HEK293 (cell line): ENCODE results near the gene DPH7.

ENCODE experiments used
- FEZF1 ChIP-seq: fragments of 450-650 bp; formaldehyde crosslinking; IDR thresholded peaks from 2 replicates; pipeline ENCODE4 v1.5.1; 2016; ENCODE audit warnings: missing biosample characterization, missing genetic modification characterization
- KLF10 ChIP-seq: fragments of 450-650 bp; IDR thresholded peaks from 2 replicates; pipeline ENCODE4 v1.5.1; 2018; ENCODE audit warnings: missing biosample characterization, mild to moderate bottlenecking, missing genetic modification characterization
- KLF16 ChIP-seq: fragments of 450-650 bp; formaldehyde crosslinking; IDR thresholded peaks from 2 replicates; pipeline ENCODE4 v1.5.1; 2017; ENCODE audit warnings: missing biosample characterization, missing genetic modification characterization
- PRDM6 ChIP-seq: fragments of 450-650 bp; formaldehyde crosslinking; IDR thresholded peaks from 2 replicates; pipeline ENCODE4 v1.5.1; 2017; ENCODE audit warnings: missing biosample characterization, missing genetic modification characterization
- SP2 ChIP-seq: fragments of 450-650 bp; formaldehyde crosslinking; IDR thresholded peaks from 2 replicates; pipeline ENCODE4 v1.5.1; 2016; ENCODE audit warnings: missing biosample characterization, missing genetic modification characterization
- TCF7L2 ChIP-seq: IDR thresholded peaks from 2 replicates; pipeline ENCODE4 v1.6.1; 2011; ENCODE audit warnings: low read depth, mild to moderate bottlenecking, inconsistent platforms, low read length, moderate library complexity, borderline replicate concordance
- TRIM28 ChIP-seq: IDR thresholded peaks from 2 replicates; pipeline ENCODE4 v1.6.1; 2011; ENCODE audit warnings: low read length, control low read depth, borderline replicate concordance
- ZBTB17 ChIP-seq: fragments of 450-650 bp; formaldehyde crosslinking; IDR thresholded peaks from 2 replicates; pipeline ENCODE4 v1.5.1; 2016; ENCODE audit warnings: missing biosample characterization, missing genetic modification characterization
- ZBTB8A ChIP-seq: fragments of 450-650 bp; formaldehyde crosslinking; IDR thresholded peaks from 2 replicates; pipeline ENCODE4 v1.5.1; 2016; ENCODE audit warnings: missing biosample characterization, missing genetic modification characterization
- ZFP3 ChIP-seq: fragments of 450-650 bp; formaldehyde crosslinking; IDR thresholded peaks from 2 replicates; pipeline ENCODE4 v1.5.1; 2016; ENCODE audit warnings: low read depth, missing biosample characterization, missing genetic modification characterization
- ZFP69B ChIP-seq: fragments of 450-650 bp; formaldehyde crosslinking; IDR thresholded peaks from 2 replicates; pipeline ENCODE4 v1.5.1; 2016; ENCODE audit warnings: missing biosample characterization, missing genetic modification characterization
- ZNF132 ChIP-seq: fragments of 450-650 bp; formaldehyde crosslinking; IDR thresholded peaks from 2 replicates; pipeline ENCODE4 v1.5.1; 2017; ENCODE audit warnings: missing biosample characterization, missing genetic modification characterization, borderline replicate concordance
- ZNF140 ChIP-seq: fragments of 450-650 bp; formaldehyde crosslinking; IDR thresholded peaks from 2 replicates; pipeline ENCODE4 v1.5.1; 2016; ENCODE audit warnings: missing biosample characterization, missing genetic modification characterization
- ZNF174 ChIP-seq: fragments of 450-650 bp; formaldehyde crosslinking; IDR thresholded peaks from 2 replicates; pipeline ENCODE4 v1.5.0; 2017; ENCODE audit warnings: missing biosample characterization, mild to moderate bottlenecking, missing genetic modification characterization
- ZNF274 ChIP-seq, 2 experiments: fragments of 200-500 bp in 1 of 2; fragments of 450-650 bp in 1 of 2; sonication (Bioruptor generic) in 1 of 2; formaldehyde crosslinking in 1 of 2; IDR thresholded peaks; 2 replicates each; pipeline versions ENCODE4 v1.5.1 to v1.6.1; 2014 to 2016; ENCODE audit warnings: borderline replicate concordance in 1 of 2, inconsistent platforms in 1 of 2, low read length in 1 of 2, missing biosample characterization in 1 of 2, missing genetic modification characterization in 1 of 2
- ZNF302 ChIP-seq: fragments of 450-650 bp; formaldehyde crosslinking; IDR thresholded peaks from 2 replicates; pipeline ENCODE4 v1.5.1; 2016; ENCODE audit warnings: missing biosample characterization, missing genetic modification characterization, low read depth
- ZNF311 ChIP-seq: fragments of 450-650 bp; formaldehyde crosslinking; IDR thresholded peaks from 2 replicates; pipeline ENCODE4 v1.5.1; 2017; ENCODE audit warnings: missing biosample characterization, missing genetic modification characterization, borderline replicate concordance
- ZNF324 ChIP-seq: fragments of 450-650 bp; formaldehyde crosslinking; IDR thresholded peaks from 2 replicates; pipeline ENCODE4 v1.5.1; 2016; ENCODE audit warnings: missing biosample characterization, missing genetic modification characterization
- ZNF350 ChIP-seq: fragments of 450-650 bp; formaldehyde crosslinking; IDR thresholded peaks from 2 replicates; pipeline ENCODE4 v1.5.0; 2017; ENCODE audit warnings: missing biosample characterization, mild to moderate bottlenecking, missing genetic modification characterization
- ZNF416 ChIP-seq: fragments of 450-650 bp; formaldehyde crosslinking; IDR thresholded peaks from 2 replicates; pipeline ENCODE4 v1.5.1; 2016; ENCODE audit warnings: missing biosample characterization, missing genetic modification characterization
- ZNF449 ChIP-seq: fragments of 450-650 bp; formaldehyde crosslinking; IDR thresholded peaks from 2 replicates; pipeline ENCODE4 v1.5.1; 2017; ENCODE audit warnings: missing biosample characterization, mild to moderate bottlenecking, missing genetic modification characterization, moderate library complexity
- ZNF510 ChIP-seq: fragments of 450-650 bp; formaldehyde crosslinking; IDR thresholded peaks from 2 replicates; pipeline ENCODE4 v1.5.1; 2018; ENCODE audit warnings: mild to moderate bottlenecking, missing genetic modification characterization, missing biosample characterization; ENCODE audit not compliant: insufficient replicate concordance
- ZNF560 ChIP-seq: fragments of 450-650 bp; formaldehyde crosslinking; IDR thresholded peaks from 2 replicates; pipeline ENCODE4 v1.5.1; 2017; ENCODE audit warnings: missing biosample characterization, missing genetic modification characterization, borderline replicate concordance
- ZNF571 ChIP-seq: fragments of 450-650 bp; formaldehyde crosslinking; IDR thresholded peaks from 2 replicates; pipeline ENCODE4 v1.5.0; 2017; ENCODE audit warnings: missing biosample characterization, missing genetic modification characterization
- ZNF629 ChIP-seq: fragments of 450-650 bp; formaldehyde crosslinking; IDR thresholded peaks from 2 replicates; pipeline ENCODE4 v1.5.1; 2017; ENCODE audit warnings: missing biosample characterization, missing genetic modification characterization
- ZNF660 ChIP-seq: fragments of 450-650 bp; IDR thresholded peaks from 2 replicates; pipeline ENCODE4 v1.5.1; 2018; ENCODE audit warnings: missing biosample characterization, mild to moderate bottlenecking, missing genetic modification characterization
- ZNF664 ChIP-seq: fragments of 450-650 bp; formaldehyde crosslinking; IDR thresholded peaks from 2 replicates; pipeline ENCODE4 v1.5.1; 2016; ENCODE audit warnings: missing biosample characterization, missing genetic modification characterization
- ZNF677 ChIP-seq: fragments of 450-650 bp; IDR thresholded peaks from 2 replicates; pipeline ENCODE4 v1.5.0; 2018; ENCODE audit warnings: missing biosample characterization, mild to moderate bottlenecking, missing genetic modification characterization, moderate library complexity
- ZNF707 ChIP-seq: fragments of 450-650 bp; formaldehyde crosslinking; IDR thresholded peaks from 2 replicates; pipeline ENCODE4 v1.5.1; 2016; ENCODE audit warnings: missing biosample characterization, missing genetic modification characterization
- ZSCAN5A ChIP-seq: fragments of 450-650 bp; formaldehyde crosslinking; IDR thresholded peaks from 2 replicates; pipeline ENCODE4 v1.5.1; 2016; ENCODE audit warnings: missing biosample characterization, missing genetic modification characterization
- TF ChIP-seq, protein P1 (sequence below): fragments of 450-650 bp; formaldehyde crosslinking; IDR thresholded peaks from 2 replicates; pipeline ENCODE4 v1.5.1; 2016; ENCODE audit warnings: missing biosample characterization, missing genetic modification characterization, low read depth
- TF ChIP-seq, protein P2 (sequence below): sonication (generic); formaldehyde crosslinking; IDR thresholded peaks from 2 replicates; pipeline ENCODE4 v1.8.1; 2022; ENCODE audit warnings: mild to moderate bottlenecking, moderate library complexity, missing genetic modification reagents

Gene DPH7

GRCh38 chr9:137551264-137552021 lies 27.3 kb downstream of the DPH7 start, which contains the start of gene MRPL41 (continued):
- TF ChIP-seq, protein P1, sequence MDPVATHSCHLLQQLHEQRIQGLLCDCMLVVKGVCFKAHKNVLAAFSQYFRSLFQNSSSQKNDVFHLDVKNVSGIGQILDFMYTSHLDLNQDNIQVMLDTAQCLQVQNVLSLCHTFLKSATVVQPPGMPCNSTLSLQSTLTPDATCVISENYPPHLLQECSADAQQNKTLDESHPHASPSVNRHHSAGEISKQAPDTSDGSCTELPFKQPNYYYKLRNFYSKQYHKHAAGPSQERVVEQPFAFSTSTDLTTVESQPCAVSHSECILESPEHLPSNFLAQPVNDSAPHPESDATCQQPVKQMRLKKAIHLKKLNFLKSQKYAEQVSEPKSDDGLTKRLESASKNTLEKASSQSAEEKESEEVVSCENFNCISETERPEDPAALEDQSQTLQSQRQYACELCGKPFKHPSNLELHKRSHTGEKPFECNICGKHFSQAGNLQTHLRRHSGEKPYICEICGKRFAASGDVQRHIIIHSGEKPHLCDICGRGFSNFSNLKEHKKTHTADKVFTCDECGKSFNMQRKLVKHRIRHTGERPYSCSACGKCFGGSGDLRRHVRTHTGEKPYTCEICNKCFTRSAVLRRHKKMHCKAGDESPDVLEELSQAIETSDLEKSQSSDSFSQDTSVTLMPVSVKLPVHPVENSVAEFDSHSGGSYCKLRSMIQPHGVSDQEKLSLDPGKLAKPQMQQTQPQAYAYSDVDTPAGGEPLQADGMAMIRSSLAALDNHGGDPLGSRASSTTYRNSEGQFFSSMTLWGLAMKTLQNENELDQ: no peak
- TF ChIP-seq TCF7L2: no peak
- 0 out of 2 replicates have a peak, but pooled peaks have one; percentile 42 for TF ChIP-seq ZNF324 (tag by site-specific recombination)
- peak; percentile 93 for TF ChIP-seq KLF10 (tag by site-specific recombination)
- no peak for TF ChIP-seq ZBTB17
- TF ChIP-seq ZNF311 (tag by site-specific recombination): no peak
- TF ChIP-seq ZNF132 (tag by site-specific recombination): no peak
- TF ChIP-seq ZNF677 (tag by site-specific recombination): no peak
- TF ChIP-seq TRIM28: no peak
- TF ChIP-seq ZNF560 (tag by site-specific recombination): 0 out of 2 replicates have a peak, but pooled peaks have one; percentile 14
- peak; percentile 53 for TF ChIP-seq ZFP69B (tag by site-specific recombination)
- no peak for TF ChIP-seq ZSCAN5A (tag by site-specific recombination)
- TF ChIP-seq FEZF1 (tag by site-specific recombination): no peak
- TF ChIP-seq ZNF302 (tag by site-specific recombination): no peak
- no peak for TF ChIP-seq ZNF510
- TF ChIP-seq ZNF274 (IDR thresholded peaks at IDR 0.05; ENCODE audit: low read length): no peak
- TF ChIP-seq ZNF274 (tag by site-specific recombination; IDR thresholded peaks at IDR 0.05; ENCODE audit: borderline replicate concordance): no peak
- no peak for TF ChIP-seq ZNF174 (tag by site-specific recombination)
- TF ChIP-seq ZNF664 (tag by site-specific recombination): no peak
- TF ChIP-seq ZNF707 (tag by site-specific recombination): no peak
- 0 out of 2 replicates have a peak, but pooled peaks have one; percentile 30 for TF ChIP-seq KLF16 (tag by site-specific recombination)
- no peak for TF ChIP-seq ZNF140 (tag by site-specific recombination)
- TF ChIP-seq SP2 (tag by site-specific recombination): peak; percentile 61
- TF ChIP-seq ZNF571 (tag by site-specific recombination): no peak
- no peak for TF ChIP-seq PRDM6 (tag by site-specific recombination)
- TF ChIP-seq ZFP3 (tag by site-specific recombination): no peak
- no peak for TF ChIP-seq ZNF629 (tag by site-specific recombination)
- no peak for TF ChIP-seq ZNF350 (tag by site-specific recombination)
- no peak for TF ChIP-seq ZNF416
- TF ChIP-seq, protein P2, sequence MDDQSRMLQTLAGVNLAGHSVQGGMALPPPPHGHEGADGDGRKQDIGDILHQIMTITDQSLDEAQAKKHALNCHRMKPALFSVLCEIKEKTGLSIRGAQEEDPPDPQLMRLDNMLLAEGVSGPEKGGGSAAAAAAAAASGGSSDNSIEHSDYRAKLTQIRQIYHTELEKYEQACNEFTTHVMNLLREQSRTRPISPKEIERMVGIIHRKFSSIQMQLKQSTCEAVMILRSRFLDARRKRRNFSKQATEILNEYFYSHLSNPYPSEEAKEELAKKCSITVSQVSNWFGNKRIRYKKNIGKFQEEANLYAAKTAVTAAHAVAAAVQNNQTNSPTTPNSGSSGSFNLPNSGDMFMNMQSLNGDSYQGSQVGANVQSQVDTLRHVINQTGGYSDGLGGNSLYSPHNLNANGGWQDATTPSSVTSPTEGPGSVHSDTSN (CRISPR knock-in tag): no peak
- peak; percentile 59; the same call in 1 of the 2 replicates for TF ChIP-seq ZBTB8A (tag by site-specific recombination)
- 0 out of 2 replicates have a peak, but pooled peaks have one; percentile 48 for TF ChIP-seq ZNF449 (tag by site-specific recombination)
- no peak for TF ChIP-seq ZNF660 (tag by site-specific recombination)
